GM04504 (cell line): Measurements from ENCODE around the gene ADAP1.

Experiments used
- DNase-seq: peaks from one replicate; pipeline ENCODE4 v3.0.0-alpha.2; 2012; ENCODE audit warnings: low read depth

Gene ADAP1

DNA sequence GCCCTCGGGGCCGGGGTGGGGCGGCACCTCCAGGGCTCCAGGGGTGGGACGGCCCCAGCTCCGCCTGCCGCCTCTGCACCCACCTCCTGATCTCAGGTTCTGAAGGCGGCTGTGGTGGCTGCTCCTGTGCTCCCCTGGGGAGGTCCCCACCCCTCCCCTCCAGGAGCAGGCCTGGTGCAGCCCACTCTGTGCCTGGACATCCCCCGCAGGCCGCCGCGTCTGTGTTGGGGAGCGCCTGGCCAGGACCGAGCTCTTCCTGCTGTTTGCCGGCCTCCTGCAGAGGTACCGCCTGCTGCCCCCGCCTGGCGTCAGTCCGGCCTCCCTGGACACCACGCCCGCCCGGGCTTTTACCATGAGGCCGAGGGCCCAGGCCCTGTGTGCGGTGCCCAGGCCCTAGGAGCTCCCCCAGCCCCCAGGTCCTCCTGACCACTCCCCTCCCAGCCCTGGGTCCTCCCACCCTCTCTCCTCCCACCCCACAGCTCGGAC lies 34.0 kb upstream of the ADAP1 start:
- DNase-seq: no peak

DNA sequence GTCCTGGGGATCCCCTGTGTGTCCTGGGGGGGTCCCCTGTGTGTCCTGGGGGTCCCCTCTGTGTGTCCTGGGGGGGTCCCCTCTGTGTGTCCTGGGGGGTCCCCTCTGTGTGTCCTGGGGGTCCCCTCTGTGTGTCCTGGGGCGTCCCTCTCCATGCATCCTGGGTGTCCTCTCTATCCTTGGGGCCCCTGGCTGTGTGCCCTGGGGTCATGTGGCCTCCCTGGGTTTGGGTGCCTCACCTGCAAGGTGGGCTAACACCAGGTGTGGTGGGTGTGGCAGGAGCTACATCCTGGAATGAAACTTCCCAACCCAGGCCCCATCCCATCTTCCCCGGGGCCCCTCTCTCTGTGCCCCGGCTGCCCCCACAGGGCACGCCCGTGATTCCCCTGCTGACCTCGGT lies 33.4 kb upstream of the ADAP1 start:
- DNase-seq: no peak

DNA sequence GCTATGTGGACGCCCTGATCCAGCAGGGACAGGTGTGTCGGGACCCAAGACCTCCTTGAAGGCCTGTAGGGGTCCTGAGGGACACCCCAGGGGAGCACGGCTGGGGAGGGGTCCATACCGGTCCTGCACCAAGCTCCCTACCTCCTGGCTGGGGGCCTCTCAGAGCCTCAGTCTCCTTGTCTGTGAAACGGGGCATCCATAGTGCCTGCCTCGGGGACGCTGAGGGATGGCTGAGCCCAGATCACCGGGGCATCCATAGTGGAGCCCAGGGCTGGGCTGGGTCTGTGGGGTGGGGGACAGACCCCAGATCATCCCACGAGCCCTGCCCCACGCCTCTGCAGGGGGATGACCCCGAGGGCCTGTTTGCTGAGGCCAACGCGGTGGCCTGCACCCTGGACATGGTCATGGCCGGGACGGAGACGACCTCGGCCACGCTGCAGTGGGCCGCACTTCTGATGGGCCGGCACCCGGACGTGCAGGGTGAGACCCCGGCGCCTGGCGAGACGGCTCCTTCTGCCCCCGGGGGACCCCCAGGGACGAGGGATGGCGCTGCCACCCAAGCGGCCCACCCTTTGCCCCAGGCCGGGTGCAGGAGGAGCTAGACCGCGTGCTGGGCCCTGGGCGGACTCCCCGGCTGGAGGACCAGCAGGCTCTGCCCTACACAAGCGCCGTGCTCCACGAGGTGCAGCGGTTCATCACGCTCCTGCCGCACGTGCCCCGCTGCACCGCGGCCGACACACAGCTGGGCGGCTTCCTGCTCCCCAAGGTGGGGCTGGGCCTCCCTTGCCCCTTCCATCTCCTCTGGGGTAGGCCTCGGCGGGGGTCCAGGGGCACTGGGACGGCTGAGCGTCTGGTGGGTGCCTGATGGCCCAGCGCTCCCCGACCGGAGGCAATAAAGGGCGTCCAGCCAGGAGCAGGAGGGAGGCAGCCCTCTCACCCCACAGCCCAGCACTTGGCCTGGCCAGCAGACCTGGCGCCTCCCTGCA lies 32.6 kb upstream of the ADAP1 start:
- no peak for DNase-seq

DNA sequence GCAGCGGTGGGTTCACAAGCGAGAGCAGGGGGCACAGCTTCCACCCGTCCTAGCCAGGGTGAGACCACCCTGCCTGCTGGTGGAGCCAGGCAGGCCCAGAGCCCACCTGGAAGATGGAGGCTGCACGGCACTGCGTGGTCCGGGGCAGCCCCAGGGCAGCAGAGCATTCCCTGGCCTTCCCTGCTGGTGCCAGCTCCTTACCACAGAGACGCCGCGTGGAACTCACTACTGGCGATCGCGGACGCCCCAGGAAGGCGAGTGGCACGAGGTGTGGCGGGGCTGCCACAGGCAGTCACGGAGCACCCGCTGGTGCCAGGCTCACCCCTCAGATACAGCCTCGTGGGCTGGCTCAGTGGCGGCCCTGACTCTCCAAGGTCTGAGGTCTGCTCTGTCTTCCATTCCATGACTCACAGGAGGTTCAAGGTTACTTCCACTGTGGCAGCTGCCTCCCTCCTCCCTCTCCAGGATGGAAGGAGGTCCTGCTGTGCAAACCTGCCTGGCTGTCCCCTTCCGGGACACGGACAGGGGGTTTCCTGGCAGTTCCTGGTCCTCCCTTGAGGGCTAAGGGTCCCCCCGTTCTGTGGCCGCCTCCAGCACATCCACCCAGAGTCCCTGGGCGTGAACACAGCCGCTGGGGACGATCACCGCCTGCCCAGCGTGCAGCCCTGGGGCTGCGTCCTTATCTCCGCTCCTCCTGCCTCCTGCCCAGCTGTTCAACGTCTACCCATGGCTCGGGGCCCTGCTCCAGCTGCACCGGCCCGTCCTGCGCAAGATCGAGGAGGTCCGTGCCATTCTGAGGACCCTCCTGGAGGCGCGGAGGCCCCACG lies 31.6 kb upstream of the ADAP1 start:
- no peak for DNase-seq

DNA sequence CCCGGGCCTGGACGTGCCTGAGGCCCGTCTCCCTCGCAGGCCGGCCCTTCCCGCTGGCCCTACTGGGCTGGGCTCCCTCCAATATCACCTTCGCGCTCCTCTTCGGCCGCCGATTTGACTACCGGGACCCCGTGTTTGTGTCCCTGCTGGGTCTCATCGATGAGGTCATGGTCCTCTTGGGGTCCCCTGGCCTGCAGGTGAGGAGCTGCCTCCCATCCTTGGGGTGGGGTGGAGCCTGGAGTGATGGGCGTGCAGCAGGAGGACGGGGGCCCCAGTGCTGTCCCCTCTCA lies 30.6 kb upstream of the ADAP1 start:
- DNase-seq: no peak

DNA sequence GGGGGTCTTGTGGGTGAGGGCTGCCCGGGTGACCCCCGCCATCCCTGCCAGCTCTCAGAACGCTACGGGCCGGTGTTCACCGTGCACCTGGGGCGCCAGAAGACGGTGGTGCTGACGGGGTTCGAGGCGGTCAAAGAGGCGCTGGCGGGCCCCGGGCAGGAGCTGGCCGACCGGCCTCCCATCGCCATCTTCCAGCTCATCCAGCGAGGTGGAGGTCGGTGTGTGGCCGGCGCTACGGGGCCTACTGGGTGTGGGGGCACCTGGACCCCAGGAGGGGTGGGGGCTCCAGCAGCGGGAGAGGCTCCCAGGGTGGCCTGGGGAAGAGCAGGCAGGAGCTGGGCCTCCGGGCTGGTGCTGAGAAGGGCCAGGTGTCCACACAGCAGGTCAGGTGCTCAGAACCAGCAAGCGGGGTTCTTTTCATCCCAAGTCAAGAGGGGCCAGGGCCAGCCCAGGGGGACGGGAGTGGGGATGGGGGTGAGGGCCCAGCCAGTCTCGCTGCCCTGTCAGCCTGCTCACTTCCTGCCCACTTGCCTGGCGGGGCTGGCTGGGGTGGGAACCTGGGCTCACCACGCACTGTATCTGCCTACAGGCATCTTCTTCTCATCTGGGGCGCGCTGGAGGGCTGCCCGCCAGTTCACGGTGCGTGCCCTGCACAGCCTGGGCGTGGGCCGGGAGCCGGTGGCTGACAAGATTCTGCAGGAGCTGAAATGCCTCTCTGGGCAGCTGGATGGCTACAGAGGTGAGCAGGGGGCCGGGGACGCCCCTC lies 30.1 kb upstream of the ADAP1 start:
- no peak for DNase-seq

DNA sequence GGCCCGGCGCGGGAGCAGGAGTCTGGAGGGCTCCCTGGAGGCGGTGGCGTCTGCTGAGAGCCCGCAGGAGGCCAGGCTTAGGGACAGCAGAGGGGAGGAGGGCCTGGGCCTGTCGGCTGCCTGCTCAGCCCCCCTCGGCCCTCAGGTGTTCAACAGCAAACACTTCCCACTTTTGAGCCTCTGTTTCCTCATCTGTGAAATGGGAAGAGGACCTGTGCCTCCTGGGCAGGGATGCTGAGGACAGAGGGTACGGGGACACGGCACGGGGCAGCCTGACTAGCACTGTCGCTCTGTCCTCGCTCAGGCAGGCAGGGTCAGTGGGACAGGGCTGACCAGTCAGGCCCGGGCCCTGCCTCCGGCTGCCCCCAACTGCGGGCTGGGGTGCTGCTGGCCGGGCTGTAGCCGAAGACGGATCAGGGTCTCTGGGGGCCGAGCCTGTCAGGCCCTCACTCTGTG lies 29.2 kb upstream of the ADAP1 start:
- no peak for DNase-seq

DNA sequence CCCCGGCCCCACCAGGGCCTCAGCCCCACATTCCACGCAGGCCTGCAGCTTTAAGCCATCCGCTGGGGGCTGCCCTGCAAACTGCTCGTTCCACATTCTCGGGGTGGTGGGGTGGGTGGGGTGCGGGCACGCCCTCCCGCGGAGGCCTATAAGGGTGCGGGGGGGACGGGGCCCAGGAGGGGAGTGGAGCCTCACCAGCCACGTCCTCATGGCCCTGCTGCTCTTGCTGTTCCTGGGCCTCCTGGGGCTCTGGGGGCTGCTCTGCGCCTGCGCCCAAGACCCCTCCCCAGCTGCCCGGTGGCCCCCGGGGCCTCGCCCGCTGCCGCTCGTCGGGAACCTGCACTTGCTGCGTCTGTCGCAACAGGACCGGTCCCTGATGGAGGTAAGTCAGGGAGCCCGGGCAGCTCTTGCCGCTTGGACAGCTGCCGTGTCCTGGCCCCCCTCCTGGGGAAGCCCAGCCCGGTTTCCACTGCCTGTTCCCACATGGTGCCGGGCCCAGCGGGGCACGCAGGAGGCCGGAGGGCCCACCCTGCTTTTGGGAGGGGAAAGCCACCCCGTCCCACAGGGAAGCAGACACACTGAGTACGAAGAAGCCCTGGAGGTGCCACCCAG lies 28.6 kb upstream of the ADAP1 start, which contains the start of gene CYP2W1:
CYP2W1 (plus strand) TSS at position 178 of the 612 bp plus-strand sequence; CDS start at position 209, 31 bp downstream.
- no peak for DNase-seq

DNA sequence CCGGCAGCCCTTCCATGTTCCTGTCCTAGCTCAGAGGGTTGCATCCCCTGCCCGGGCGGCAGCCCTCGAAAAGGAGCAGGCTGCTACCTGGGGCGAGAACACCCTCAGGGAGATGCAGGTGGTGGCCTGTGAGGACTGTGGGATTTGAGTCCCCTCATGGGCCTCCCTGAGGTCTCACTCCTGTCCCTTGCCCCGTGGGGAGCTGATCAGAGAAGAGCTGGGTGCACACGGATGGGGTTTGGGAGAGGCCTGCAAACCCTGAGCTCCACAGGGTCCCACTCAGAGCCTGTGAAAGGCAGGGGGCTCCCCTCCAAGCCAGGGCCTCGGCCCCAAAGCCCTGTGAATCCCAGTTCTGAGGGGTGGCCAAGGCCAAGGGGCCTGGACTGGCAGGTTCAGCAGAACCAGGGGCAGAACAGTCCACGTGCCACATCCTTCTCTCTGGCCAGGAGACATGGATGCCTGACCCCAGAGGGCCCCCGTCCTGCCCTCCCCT lies 28.1 kb upstream of the ADAP1 start:
- no peak for DNase-seq

DNA sequence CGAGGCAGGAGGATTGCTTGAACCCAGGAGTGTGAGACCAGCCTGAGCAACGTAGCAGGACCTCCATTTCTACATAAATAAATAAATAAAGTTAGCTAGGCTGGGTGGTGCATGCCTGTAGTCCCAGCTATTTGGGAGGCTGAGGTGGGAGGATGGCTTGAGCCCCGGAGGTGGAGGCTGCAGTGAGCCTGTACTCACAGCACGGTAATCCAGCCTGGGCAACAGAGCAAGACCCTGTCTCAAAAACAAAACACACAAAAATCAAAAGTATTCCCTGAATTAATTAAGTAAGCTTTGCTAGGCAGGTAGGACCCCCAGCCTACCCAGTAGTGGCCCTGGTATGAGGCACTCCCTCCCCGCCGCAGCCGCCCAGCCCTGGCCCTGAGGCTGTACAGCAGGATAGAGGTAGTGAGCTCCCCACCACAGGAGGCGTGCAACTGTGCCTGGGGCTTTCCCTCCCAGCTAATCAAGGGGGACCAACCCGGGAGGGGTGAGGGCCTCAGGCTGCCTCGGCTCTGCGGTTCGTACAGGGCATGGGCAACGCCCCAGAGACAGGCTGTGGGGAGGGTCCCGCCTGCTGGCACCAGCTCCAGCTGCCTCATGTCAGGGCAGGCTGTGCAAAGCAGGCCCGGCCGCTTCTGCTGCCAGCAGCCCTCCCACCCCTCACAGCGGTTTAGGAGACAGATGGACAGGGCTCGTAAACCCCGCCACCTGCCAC lies 27.5 kb upstream of the ADAP1 start:
- DNase-seq: no peak

DNA sequence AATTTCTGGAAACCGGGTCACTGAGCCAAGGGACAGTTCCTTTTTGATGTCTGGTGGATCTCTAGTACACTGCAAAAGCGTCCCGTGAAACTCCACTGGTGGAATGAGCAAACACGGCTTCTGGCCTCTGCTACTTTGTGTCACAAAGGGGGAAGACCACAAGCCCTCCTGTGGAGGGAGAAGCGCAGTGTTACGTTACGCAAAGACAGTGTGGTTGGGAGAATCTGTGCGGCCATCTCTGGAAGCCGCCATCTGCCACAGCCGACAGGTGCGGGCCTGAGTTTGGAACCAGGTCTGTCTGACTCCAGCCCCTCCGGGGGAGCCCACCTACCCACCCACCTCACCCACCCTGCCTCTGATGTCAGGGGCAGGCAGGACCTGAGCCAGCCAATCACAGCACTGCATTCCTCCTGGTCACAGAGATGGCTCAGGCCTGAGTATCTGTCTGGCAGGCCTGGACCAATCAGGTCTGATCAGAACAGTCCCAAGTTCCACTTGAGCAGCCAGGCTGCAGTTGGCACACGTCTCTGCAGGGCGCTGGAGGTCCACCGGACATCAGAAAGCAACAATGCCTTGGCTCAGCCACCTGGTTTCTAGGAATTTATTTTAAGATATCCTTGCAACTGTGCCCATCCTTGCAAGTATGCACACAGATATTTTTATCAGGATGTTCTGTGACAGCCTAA lies 25.5 kb upstream of the ADAP1 start:
- no peak for DNase-seq

DNA sequence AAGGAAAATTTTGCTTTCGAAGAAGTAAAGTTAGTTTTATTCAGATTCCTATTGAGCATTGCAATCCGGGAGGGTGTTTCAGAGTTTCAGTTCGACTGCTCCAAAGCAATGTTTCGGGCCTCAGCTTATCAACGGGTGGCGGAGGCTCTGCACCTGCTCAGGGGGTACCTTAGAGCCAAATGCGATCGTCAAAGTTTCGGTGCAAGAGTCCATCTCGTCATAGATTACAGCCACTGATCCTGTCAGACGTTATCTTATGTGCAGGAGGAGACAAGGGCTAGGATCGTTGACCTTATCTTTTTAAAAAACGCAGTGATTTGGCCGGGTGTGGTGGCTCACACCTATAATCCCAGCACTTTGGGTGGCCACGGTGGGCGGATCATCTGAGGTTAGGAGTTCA lies 24.7 kb upstream of the ADAP1 start:
- no peak for DNase-seq

DNA sequence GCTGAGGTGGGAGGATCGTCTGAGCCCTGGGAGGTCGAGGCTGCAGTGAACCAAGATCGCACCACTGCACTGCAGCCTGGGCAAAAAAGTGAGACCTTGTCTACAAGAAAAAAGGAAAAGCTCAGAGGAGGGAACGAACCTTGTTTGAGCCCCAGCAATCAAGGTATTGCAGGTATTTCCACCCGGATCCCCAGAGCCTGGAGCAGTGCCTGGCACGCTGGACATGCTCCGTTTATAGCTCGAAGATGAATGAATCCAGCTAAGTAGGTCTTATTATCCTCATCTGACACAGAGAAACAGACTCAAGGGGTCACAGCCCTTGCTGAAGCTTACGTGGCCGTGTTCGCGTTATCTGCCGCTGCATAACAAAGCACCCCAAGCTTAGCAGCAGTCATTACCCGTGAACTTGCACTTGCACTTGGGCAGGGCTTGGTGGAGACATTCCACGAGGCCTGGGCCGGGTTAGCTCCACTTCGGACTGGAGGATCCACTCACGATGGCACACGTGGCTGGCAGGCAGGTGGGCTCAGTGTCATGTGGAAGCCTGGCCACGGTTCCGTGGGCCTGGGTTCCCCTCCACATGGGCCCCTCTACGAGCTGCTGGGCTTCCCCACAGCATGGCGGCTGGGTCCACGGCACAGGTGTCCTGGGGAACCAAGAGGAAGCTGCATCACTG lies 24.1 kb upstream of the ADAP1 start:
- DNase-seq: no peak

DNA sequence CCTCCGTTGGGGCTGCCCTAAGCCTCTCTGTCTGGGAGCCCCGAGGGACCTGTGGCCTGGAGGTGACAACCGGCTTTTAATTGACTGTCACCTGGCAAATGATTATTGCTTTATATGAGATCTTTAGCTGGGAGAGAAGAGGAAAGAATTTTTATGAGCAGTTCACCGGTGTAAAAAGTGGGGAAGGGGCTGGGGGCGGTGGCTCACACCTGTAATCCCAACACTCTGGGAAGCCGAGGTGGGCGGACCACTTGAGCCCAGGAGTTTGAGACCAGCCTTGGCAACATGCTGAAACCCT lies 23.5 kb upstream of the ADAP1 start:
- DNase-seq: no peak

DNA sequence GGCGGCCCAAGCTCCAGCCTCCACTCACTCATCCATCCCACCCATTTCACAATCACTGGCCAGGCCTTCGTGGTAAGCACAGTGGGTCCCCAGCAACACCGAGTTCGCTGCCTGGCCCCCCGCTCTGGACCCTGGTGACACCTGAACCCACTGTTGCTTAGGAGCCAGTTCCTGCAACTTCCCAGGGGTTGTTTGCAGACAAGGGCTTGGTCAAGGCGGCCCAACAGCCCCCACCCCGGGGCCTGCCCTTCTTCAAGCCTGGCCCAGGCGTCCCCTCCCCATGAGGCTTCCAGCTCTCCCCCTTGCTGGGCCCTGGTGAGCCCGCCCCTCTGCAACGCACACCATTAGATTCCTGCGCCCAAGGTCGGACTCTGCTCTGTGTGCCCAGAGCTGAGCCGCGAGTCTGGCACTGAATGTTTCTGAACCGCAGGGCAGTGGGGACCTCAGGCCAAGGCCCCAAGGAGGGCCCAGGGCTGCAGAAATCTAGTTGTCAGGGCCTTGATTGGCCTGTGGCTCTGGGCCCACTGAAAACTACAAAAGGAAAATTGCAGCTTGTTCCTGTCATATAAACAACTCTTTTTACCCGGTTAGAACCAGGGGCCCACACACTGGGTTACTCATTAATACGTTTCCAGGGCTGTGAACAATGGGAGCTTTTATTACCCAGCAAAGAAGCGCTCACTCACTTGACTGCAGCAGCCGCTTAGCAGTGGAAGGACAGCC lies 23.0 kb upstream of the ADAP1 start:
- no peak for DNase-seq

DNA sequence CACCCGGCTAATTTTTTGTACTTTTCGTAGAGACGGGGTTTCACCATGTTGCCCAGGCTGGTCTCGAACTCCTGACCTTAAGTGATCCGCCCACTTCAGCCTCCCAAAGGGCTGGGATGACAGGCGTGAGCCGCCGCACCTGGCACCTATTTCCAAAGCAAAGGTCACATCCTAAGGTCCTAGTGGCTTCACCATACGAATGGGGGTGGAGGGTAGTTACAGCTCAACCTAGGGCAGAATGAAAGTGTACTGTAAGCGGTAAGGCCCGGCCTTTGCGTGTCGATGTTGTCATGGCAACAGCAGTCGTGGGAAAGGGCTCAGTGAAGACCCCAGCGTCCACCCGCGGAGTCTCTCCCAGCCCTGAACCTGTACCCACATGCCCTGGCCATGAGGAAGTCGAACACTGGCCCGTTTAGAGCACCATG lies 22.4 kb upstream of the ADAP1 start:
- DNase-seq: no peak

DNA sequence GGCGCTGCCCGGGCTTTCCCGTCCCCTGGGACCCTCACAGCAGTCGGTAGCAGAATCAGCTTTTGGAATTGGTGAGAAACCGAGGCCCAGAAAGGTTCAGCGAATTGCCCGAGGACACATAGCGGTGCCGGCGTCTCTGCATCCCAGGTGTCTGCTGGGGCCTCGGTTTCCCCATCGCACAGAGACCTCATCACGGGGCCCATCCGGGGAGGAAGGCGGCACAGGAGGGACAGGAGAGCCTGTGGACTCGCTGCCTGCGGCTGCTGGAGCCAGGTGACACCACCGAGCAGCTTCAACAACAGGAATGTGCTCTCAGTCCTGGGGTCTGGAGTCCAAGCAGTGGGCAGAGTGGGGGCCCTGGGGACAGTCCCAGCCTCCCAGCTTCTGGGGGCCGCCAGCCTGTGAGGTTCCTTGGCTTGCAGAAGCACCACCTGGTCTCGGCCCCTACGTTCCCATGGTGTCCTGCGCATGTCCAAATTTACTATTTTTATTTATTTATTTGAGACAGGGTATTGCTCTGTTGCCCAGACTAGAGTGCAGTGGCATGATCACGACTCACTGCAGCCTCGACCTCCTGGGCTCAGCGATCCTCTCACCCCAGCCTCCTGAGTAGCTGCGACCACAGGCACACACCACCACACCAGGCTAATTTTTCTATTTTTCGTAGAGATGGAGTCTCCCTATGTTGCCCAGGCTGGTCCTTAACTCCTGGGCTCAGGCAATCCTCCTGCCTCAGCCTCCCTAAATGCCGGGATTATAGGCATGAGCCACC lies 21.4 kb upstream of the ADAP1 start:
- no peak for DNase-seq
